Uterus (tissue), 4 donors: Measurements from ENCODE around the gene GIMAP6. TPM values are rescaled to one million over a fixed set of nuclear protein-coding genes. Genes with fewer than 3 reads are reported as not detected.

Experiments
- total RNA-seq, 4 donors: library from RNA; depleted of rRNA in 3 of 4; stranded (reverse); fragments of >200 nt in 3 of 4; gene quantifications; one replicate each; pipeline versions ENCODE4 v1.1.0 to v1.2.4, GENCODE V29; 2014 to 2023
- donor health status: DM: yes; HTN: yes; CAD: no.

The GIMAP6 gene
- total RNA-seq, 4 donors from 2014 or later = 37.3 to 71.0 (median 60.9) TPM

Other genes starting within 250 kb of the GIMAP6 start
- 10 to 100 TPM; 16.7 to 47.7 (median 25.6) TPM for gene GIMAP8, start 181.8 kb downstream of the GIMAP6 start, total RNA-seq
- gene GIMAP7, start 117.5 kb downstream of the GIMAP6 start, total RNA-seq = 10 to 100 TPM; 14.6 to 70.8 (median 28.8) TPM
- 100 to 1,000 TPM in 1 of 4 donors, 10 to 100 TPM in 3; 39.0 to 116 (median 75.7) TPM for gene GIMAP4, start 65.0 kb downstream of the GIMAP6 start, total RNA-seq
- gene GIMAP2, start 53.3 kb upstream of the GIMAP6 start, total RNA-seq = 10 to 100 TPM; 20.1 to 59.7 (median 35.1) TPM
- 10 to 100 TPM in 2 of 4 donors, 1 to 10 TPM in 2; 4.0 to 19.1 (median 9.9) TPM for gene GIMAP1, start 84.2 kb upstream of the GIMAP6 start, total RNA-seq
- 100 to 1,000 TPM in 1 of 4 donors, 10 to 100 TPM in 3; 20.4 to 103 (median 31.9) TPM for gene GIMAP5, start 105.0 kb upstream of the GIMAP6 start, total RNA-seq
- 10 to 100 TPM; 10.2 to 34.1 (median 29.4) TPM for gene TMEM176B, start 168.0 kb upstream of the GIMAP6 start, total RNA-seq
- gene TMEM176A, start 168.4 kb upstream of the GIMAP6 start, total RNA-seq = 10 to 100 TPM in 3 of 4 donors, 1 to 10 TPM in 1; 7.7 to 48.2 (median 17.0) TPM
- under 1 TPM in 3 of 4 donors, not detected in 1; 0.26 to 0.55 (median 0.29) TPM for gene AOC1, start 220.1 kb upstream of the GIMAP6 start, total RNA-seq